T follicular helper cell (primary cell): Measurements from ENCODE around the gene ZFPM1.

Experiments used
- DNase-seq: peaks from one replicate; pipeline ENCODE4 v3.0.0-alpha.2; 2020; ENCODE audit warnings: low read depth

ZFPM1 gene

GRCh38 chr16:88568710-88569613 lies 115.9 kb downstream of the ZFPM1 start:
- DNase-seq: no peak

- DNase-seq: no peak
Measured at GRCh38 chr16:88569614-88569984, 116.5 kb downstream of the ZFPM1 start.

DNA sequence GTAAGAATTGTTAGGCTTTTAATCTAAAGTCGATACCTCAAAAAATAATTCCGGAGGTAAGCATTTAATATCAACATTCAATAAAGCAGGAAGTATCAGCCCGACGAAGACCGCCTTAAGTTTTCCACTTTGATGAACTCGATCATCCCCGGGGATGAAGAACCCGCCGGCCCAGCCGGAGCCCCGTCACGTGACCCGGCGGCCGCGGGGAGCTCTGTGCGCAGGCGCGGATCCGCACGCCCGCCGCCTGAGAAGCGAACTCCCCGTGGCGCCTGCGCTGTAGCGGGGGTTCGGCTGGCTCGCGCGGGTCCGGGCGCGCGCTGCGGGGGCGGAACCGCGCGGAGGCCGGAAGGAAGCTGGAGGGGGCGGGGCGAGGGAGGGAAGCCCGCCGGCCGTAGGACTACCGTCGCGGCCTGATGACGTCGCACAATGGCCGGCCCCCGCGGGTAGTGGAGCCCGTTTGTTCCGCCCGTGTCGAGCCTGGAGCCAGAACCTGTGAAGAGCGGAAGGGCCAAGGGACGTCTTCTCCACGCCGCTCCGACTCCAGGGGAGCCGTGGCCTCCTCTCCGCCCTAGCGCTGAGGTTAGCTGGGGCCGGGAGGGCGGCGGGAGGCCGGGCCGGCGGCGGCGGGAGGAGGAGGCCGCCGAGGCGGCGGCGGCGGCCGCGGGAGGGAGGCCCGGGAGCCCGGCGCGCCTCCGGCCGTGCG lies 117.1 kb downstream of the ZFPM1 start, which contains the start of gene ZC3H18:
ZC3H18 (plus strand) TSS at position 419 of the 706 bp plus-strand sequence. CDS start 6,721 bp downstream, outside the sequence.
- DNase-seq: peak; percentile 98

DNA sequence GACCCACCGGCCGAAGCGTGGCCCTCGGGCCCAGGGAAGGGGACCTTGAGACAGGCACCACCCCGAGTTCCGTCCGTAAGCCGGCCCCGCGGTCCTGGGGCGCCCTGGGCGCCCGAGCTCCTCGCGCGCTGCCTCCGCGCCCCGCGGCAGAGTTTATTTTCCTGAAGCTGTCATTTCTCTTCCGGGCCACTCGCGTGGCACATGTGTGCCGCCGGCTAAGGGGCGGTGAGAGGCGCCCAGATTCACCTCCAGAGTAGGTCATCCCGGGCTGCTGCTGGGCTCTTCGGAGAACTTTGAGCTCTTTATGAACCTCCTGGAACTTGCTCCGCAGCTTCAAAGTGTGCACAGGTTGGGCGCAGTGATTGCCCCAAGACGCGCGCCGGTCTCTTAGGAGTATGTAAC lies 117.6 kb downstream of the ZFPM1 start:
- peak; percentile 25 for DNase-seq

DNA sequence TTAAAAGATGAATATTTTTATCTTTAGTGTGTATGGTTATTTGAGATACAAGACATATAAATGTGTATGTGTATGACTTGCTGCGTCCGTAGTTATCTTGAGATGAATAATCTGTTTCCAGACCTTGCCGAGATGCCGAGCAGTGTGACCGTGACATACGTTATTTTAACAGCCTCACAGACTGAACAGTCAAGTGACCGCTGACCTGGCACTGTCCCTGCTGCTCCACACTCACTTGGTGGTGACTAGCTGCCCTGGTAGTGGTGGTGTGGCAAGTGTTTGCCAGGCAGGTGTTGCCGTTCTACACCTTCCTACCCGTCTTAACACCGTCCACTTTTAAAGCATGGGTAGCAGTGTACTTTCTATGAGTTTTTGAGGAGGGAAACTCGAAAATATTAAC lies 122.2 kb downstream of the ZFPM1 start:
- no peak for DNase-seq

GRCh38 chr16:88576307-88576706 lies 123.2 kb downstream of the ZFPM1 start:
- no peak for DNase-seq

DNA sequence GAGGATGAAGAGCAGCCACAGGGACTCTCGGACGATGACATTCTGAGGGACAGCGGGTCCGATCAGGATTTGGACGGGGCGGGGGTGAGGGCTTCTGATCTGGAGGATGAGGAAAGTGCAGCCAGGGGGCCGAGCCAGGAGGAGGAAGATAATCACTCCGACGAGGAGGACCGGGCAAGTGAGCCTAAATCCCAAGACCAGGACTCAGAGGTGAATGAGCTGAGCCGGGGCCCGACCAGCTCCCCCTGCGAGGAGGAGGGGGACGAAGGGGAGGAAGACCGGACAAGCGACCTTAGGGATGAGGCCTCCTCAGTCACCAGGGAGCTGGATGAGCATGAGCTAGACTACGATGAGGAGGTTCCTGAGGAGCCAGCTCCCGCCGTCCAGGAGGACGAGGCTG lies 124.1 kb downstream of the ZFPM1 start:
- no peak for DNase-seq

- DNase-seq: no peak
Measured at GRCh38 chr16:88578446-88579313, 125.6 kb downstream of the ZFPM1 start.

DNA sequence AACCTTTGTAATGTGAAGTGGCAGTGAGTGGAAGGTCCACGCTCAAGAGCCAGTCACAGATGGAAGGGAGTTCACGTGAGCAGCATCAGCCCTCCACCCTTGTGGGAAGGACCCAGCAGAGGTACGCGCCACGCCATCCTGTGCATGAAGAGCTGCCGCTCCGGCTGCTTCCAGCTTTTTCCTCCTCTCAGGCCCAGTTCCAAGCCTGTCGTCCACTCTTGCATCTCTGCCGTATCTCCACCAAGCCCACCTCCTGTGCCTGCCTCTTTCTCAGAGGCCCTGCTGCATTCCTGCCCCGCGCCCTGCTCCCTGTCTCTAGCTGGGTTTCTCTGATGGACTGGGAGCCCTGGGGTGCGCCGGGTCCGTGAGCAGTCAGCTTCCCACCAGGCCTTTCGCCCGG lies 127.3 kb downstream of the ZFPM1 start:
- no peak for DNase-seq

DNA sequence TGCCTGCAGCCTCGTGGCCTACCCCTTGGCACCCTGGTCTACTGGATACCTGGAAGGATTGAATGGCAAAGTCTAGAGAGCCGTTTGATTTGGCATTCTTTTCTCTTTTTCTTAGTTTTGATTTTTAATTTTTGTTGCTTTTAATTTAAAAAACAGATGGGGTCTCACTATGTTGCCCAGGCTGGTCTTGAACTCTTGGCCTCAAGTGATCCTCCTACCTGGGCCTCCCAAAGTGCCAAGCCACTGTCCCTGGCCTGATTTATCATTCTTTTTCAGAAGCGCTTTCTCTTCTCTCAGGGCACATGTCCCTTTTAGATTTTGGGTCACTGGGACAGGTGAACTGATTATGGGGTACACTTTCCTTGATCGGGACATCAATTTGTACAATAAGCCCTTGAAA lies 128.0 kb downstream of the ZFPM1 start:
- no peak for DNase-seq

DNA sequence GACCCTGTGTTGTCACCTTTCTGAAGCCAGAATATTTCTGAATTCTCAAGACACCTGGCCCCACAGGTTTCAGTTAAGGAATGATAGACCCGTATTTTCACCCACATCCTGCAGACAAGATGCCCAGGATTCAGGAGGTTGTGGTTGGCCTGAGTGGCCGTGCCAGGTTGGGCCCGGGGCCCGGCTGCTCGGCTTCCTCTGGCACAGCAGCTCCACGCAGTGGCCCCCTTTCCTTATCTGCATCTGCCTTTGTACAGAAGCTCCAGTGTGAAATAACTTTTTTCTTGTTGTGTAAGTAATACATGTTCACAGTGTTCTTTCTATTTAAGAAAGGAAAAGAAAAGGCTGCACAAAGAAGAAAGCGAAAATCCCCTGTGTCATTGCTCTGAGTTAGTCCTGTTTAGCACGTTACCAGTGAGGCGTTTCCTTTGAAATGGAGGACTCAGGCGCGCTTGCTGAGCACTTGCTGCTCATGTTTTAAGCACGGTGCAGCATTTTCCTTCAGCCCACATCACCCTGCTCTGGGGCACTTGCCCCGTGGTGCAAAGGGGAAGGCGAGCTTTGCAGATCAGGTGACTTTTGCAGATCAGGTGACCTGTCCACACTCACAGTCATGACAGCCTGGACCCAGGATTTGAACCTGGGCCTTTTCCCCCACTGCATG lies 130.0 kb downstream of the ZFPM1 start:
- no peak for DNase-seq

- DNase-seq: no peak
Measured at GRCh38 chr16:88584676-88585075, 131.6 kb downstream of the ZFPM1 start.

DNA sequence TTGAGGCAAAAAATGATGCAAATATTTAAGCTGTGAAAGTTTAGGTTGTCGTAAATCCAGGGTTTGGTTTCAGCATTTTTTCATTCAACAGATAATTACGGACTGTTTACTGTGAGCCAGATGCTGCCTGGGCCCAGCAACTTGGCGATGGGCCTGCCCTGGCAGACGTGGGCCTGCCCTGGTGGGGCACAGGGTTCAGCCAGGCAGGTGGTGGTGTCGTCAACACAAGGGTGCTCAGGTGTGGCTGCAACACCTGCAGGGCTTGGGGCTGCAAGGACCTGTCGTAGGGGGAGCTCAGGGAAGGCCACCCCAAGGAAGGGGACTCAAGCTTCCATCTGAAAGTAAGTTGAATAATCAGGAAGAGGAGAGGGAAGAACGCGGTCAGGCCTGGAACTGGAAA lies 132.2 kb downstream of the ZFPM1 start:
- DNase-seq: no peak

- DNase-seq: no peak
Measured at GRCh38 chr16:88585927-88586581, 133.0 kb downstream of the ZFPM1 start.
